Measurements from ENCODE around the gene CLCA4. TPM values are rescaled to one million over a fixed set of nuclear protein-coding genes. Genes with fewer than 3 reads are reported as not detected.
A peak's percentile ranks its signal among the peaks of the same experiment; 100 is the strongest.

Gene CLCA4
- total and polyA plus RNA-seq, 9 of the 15 experiments (the other 6 are each of a cell fraction or from before 2014, with no cell fraction given), result not detected

- TF ChIP-seq CTCF (IDR thresholded peaks at IDR 0.05 in 2 of 3, conservative IDR thresholded peaks at IDR 0.05 in 1 of 3; ENCODE audit: insufficient read depth in 2 of 3, low read depth in 1 of 3, low read length in 3 of 3), result peak; percentile 45 to 63 (median 52)
- peak; percentile 47 for TF ChIP-seq DEAF1 (CRISPR knock-in tag; IDR thresholded peaks at IDR 0.05)
- TF ChIP-seq HNRNPL (IDR thresholded peaks at IDR 0.05; ENCODE audit: low read depth, low read length), result no peak
- TF ChIP-seq REST (IDR thresholded peaks at IDR 0.05; ENCODE audit: borderline replicate concordance), result peak; percentile 30; the same call in 1 of the 2 replicates
- TF ChIP-seq REST (CRISPR knock-in tag; IDR thresholded peaks at IDR 0.05; ENCODE audit: low read depth), result no peak
- peak; percentile 58 to 74 for TF ChIP-seq RAD21 (CRISPR knock-in tag; conservative IDR thresholded peaks at IDR 0.05 in 1 of 2, IDR thresholded peaks at IDR 0.05 in 1 of 2)
- no peak for TF ChIP-seq E2F6 (IDR thresholded peaks at IDR 0.05; ENCODE audit: borderline replicate concordance in 1 of 2, extremely low read depth in 1 of 2, insufficient read depth in 1 of 2, insufficient read length in 1 of 2, low read depth in 1 of 2, low read length in 1 of 2, poor library complexity in 1 of 2, severe bottlenecking in 1 of 2)
- TF ChIP-seq ZNF217 (CRISPR knock-in tag; IDR thresholded peaks at IDR 0.05), result no peak
- TF ChIP-seq GABPB2 (CRISPR knock-in tag; conservative IDR thresholded peaks at IDR 0.05), result no peak
- TF ChIP-seq HDAC3 (IDR thresholded peaks at IDR 0.05; ENCODE audit: borderline replicate concordance, partially characterized antibody), result no peak
Measured at GRCh38 chr1:86507935-86508582, 38.8 kb upstream of the CLCA4 start (continued).

Data from K562 (cell line).